ENCODE data around the gene SNPH.

Gene SNPH

GRCh38 chr20:1277529-1278322 is 11.6 kb downstream of the SNPH start:
- Histone ChIP-seq H2BK5ac (ENCODE audit: low read length) (no peak overlapping the region), H3K27ac (replicated peaks; ENCODE audit: low read length) (no peak overlapping the region), H3K4ac (ENCODE audit: low read length) (no peak overlapping the region), H3K27me3 (ENCODE audit: control insufficient read depth in 3 of 3, insufficient read depth in 3 of 3, low read depth in 1 of 3, low read length in 3 of 3) (peaks cover 0 to 81% (median 1%) of the 10 kb centered on the region in 3 experiments), H2BK15ac (ENCODE audit: low read length) (peak overlapping the region; percentile 41), H3K9me3 (replicated peaks in 1 of 2; ENCODE audit: control insufficient read depth in 2 of 2, insufficient read depth in 1 of 2, low read depth in 1 of 2, low read length in 2 of 2) (no peaks in the 10 kb centered on the region), H3K4me3 (ENCODE audit: low read length in 2 of 2) (peak overlapping the region in 1 of 2 donors; percentile 33), H2AFZ (ENCODE audit: low read length) (no peak overlapping the region), H3K14ac (ENCODE audit: low read length) (peak overlapping the region; percentile 51), H3K23ac (ENCODE audit: low read depth, low read length, poor library complexity) (peak overlapping the region; percentile 69), H2AK5ac (ENCODE audit: low read depth, low read length) (no peak overlapping the region), H3K79me1 (ENCODE audit: low read depth, low read length) (peaks cover 4% of the 10 kb centered on the region), H3K18ac (ENCODE audit: low read length) (no peak overlapping the region), H2BK120ac (ENCODE audit: low read depth, low read length) (no peak overlapping the region), H3K36me3 (replicated peaks in 1 of 2; ENCODE audit: control insufficient read depth in 2 of 2, insufficient read depth in 2 of 2, low read length in 2 of 2) (no peaks in the 10 kb centered on the region), H3K9ac (ENCODE audit: low read depth, low read length, poor library complexity) (peak overlapping the region; percentile 68), H3K4me1 (ENCODE audit: control insufficient read depth in 2 of 2, insufficient read depth in 1 of 2, low read depth in 1 of 2, low read length in 2 of 2) (peaks cover 0 to under 1% of the 10 kb centered on the region in 2 donors), H4K91ac (ENCODE audit: low read depth, low read length, poor library complexity) (peak overlapping the region; percentile 77), H2BK12ac (ENCODE audit: low read length) (peak overlapping the region; percentile 31), H4K8ac (ENCODE audit: low read depth, low read length) (peak overlapping the region; percentile 44), H3K4me2 (ENCODE audit: insufficient read depth, low read length, poor library complexity, severe bottlenecking) (no peak overlapping the region)
- WGBS, 2 donors (ENCODE audit: extremely low coverage in 2 of 2, insufficient read length in 2 of 2, insufficient replicate concordance in 1 of 2): no CpG with 5 or more reads among the region's 8 CpGs
- DNase-seq (ENCODE audit: low spot score): no peak

GRCh38 chr20:1278993-1279392 is 12.9 kb downstream of the SNPH start:
- Histone ChIP-seq H2AFZ (ENCODE audit: low read length) (no peak overlapping the region), H4K91ac (ENCODE audit: low read depth, low read length, poor library complexity) (no peak overlapping the region), H3K14ac (ENCODE audit: low read length) (no peak overlapping the region), H3K4ac (ENCODE audit: low read length) (no peak overlapping the region), H3K4me1 (ENCODE audit: control insufficient read depth in 2 of 2, insufficient read depth in 1 of 2, low read depth in 1 of 2, low read length in 2 of 2) (peaks cover 0 to 11% of the 10 kb centered on the region in 2 donors), H3K79me1 (ENCODE audit: low read depth, low read length) (peaks cover 4% of the 10 kb centered on the region), H3K27ac (replicated peaks; ENCODE audit: low read length) (no peak overlapping the region), H3K9me3 (replicated peaks in 1 of 2; ENCODE audit: control insufficient read depth in 2 of 2, insufficient read depth in 1 of 2, low read depth in 1 of 2, low read length in 2 of 2) (no peaks in the 10 kb centered on the region), H4K8ac (ENCODE audit: low read depth, low read length) (no peak overlapping the region), H3K27me3 (ENCODE audit: control insufficient read depth in 3 of 3, insufficient read depth in 3 of 3, low read depth in 1 of 3, low read length in 3 of 3) (peaks cover 0 to 81% (median 1%) of the 10 kb centered on the region in 3 experiments), H2BK120ac (ENCODE audit: low read depth, low read length) (no peak overlapping the region), H3K4me2 (ENCODE audit: insufficient read depth, low read length, poor library complexity, severe bottlenecking) (no peak overlapping the region), H3K23ac (ENCODE audit: low read depth, low read length, poor library complexity) (no peak overlapping the region), H3K18ac (ENCODE audit: low read length) (no peak overlapping the region), H3K4me3 (ENCODE audit: low read length in 2 of 2) (no peak overlapping the region), H2AK5ac (ENCODE audit: low read depth, low read length) (no peak overlapping the region), H3K9ac (ENCODE audit: low read depth, low read length, poor library complexity) (no peak overlapping the region), H2BK12ac (ENCODE audit: low read length) (no peak overlapping the region), H2BK15ac (ENCODE audit: low read length) (no peak overlapping the region), H2BK5ac (ENCODE audit: low read length) (no peak overlapping the region), H3K36me3 (replicated peaks in 1 of 2; ENCODE audit: control insufficient read depth in 2 of 2, insufficient read depth in 2 of 2, low read length in 2 of 2) (no peaks in the 10 kb centered on the region)
- no CpG with 5 or more reads among the region's 4 CpGs for WGBS, 2 donors (ENCODE audit: extremely low coverage in 2 of 2, insufficient read length in 2 of 2, insufficient replicate concordance in 1 of 2)
- no peak for DNase-seq (ENCODE audit: low spot score)

GRCh38 chr20:1280195-1281102 is 14.4 kb downstream of the SNPH start:
- Histone ChIP-seq H3K14ac (ENCODE audit: low read length) (no peak overlapping the region), H3K27me3 (ENCODE audit: control insufficient read depth in 3 of 3, insufficient read depth in 3 of 3, low read depth in 1 of 3, low read length in 3 of 3) (peaks cover 0 to 78% (median 1%) of the 10 kb centered on the region in 3 experiments), H3K79me1 (ENCODE audit: low read depth, low read length) (peaks cover 4% of the 10 kb centered on the region), H2AFZ (ENCODE audit: low read length) (no peak overlapping the region), H3K27ac (replicated peaks; ENCODE audit: low read length) (no peak overlapping the region), H3K18ac (ENCODE audit: low read length) (no peak overlapping the region), H2BK120ac (ENCODE audit: low read depth, low read length) (no peak overlapping the region), H2BK15ac (ENCODE audit: low read length) (peak overlapping the region; percentile 22), H3K9ac (ENCODE audit: low read depth, low read length, poor library complexity) (no peak overlapping the region), H3K9me3 (replicated peaks in 1 of 2; ENCODE audit: control insufficient read depth in 2 of 2, insufficient read depth in 1 of 2, low read depth in 1 of 2, low read length in 2 of 2) (no peaks in the 10 kb centered on the region), H2BK5ac (ENCODE audit: low read length) (no peak overlapping the region), H3K23ac (ENCODE audit: low read depth, low read length, poor library complexity) (no peak overlapping the region), H2BK12ac (ENCODE audit: low read length) (no peak overlapping the region), H3K4me3 (ENCODE audit: low read length in 2 of 2) (no peak overlapping the region), H3K4ac (ENCODE audit: low read length) (no peak overlapping the region), H4K8ac (ENCODE audit: low read depth, low read length) (no peak overlapping the region), H3K4me2 (ENCODE audit: insufficient read depth, low read length, poor library complexity, severe bottlenecking) (no peak overlapping the region), H3K36me3 (replicated peaks in 1 of 2; ENCODE audit: control insufficient read depth in 2 of 2, insufficient read depth in 2 of 2, low read length in 2 of 2) (no peaks in the 10 kb centered on the region), H3K4me1 (ENCODE audit: control insufficient read depth in 2 of 2, insufficient read depth in 1 of 2, low read depth in 1 of 2, low read length in 2 of 2) (peaks cover 0 to 19% of the 10 kb centered on the region in 2 donors), H2AK5ac (ENCODE audit: low read depth, low read length) (no peak overlapping the region), H4K91ac (ENCODE audit: low read depth, low read length, poor library complexity) (no peak overlapping the region)
- DNase-seq (ENCODE audit: low spot score): no peak
- no CpG with 5 or more reads among the region's 6 CpGs for WGBS, 2 donors (ENCODE audit: extremely low coverage in 2 of 2, insufficient read length in 2 of 2, insufficient replicate concordance in 1 of 2)
